Endodermal cell (in vitro differentiated cells): ENCODE results near the gene INSC. TPM values are rescaled to one million over a fixed set of nuclear protein-coding genes. Genes with fewer than 3 reads are reported as not detected.

ENCODE experiments used
- DNase-seq: peaks from one replicate; pipeline ENCODE4 v3.0.0-alpha.2; 2017
- H3K27ac ChIP-seq: 2 replicates; pipeline ENCODE4 v1.5.1; 2013; ENCODE audit warnings: mild to moderate bottlenecking, low read depth, low read length, moderate library complexity
- H3K27me3 ChIP-seq: 2 replicates; pipeline ENCODE4 v1.6.1; 2013; ENCODE audit warnings: mild to moderate bottlenecking, low read length, moderate library complexity; ENCODE audit not compliant: insufficient read depth, control insufficient read depth, poor library complexity, severe bottlenecking
- H3K36me3 ChIP-seq: 2 replicates; pipeline ENCODE4 v1.7.0; 2013; ENCODE audit warnings: mild to moderate bottlenecking, low read length, moderate library complexity; ENCODE audit not compliant: control insufficient read depth, insufficient read depth
- H3K4me1 ChIP-seq: one replicate; pipeline ENCODE4 v1.7.0; 2013; ENCODE audit warnings: low read length; ENCODE audit not compliant: control insufficient read depth, insufficient read depth
- H3K4me3 ChIP-seq: 2 replicates; pipeline ENCODE4 v1.5.1; 2013; ENCODE audit warnings: mild to moderate bottlenecking, low read length, moderate library complexity
- H3K9ac ChIP-seq: 2 replicates; pipeline ENCODE4 v1.6.1; 2013; ENCODE audit warnings: mild to moderate bottlenecking, low read length, moderate library complexity; ENCODE audit not compliant: poor library complexity, severe bottlenecking; ENCODE audit errors: extremely low read depth
- H3K9me3 ChIP-seq: 2 replicates; pipeline ENCODE4 v1.6.1; 2013; ENCODE audit warnings: mild to moderate bottlenecking, low read length, moderate library complexity; ENCODE audit not compliant: control insufficient read depth
- H3K27ac Mint-ChIP-seq: 2 replicates; pipeline ENCODE4 v1.8.0; 2020; ENCODE audit warnings: mixed read lengths
- H3K27me3 Mint-ChIP-seq: 2 replicates; pipeline ENCODE4 v1.8.0; 2021; ENCODE audit warnings: mild to moderate bottlenecking, mixed read lengths; ENCODE audit not compliant: insufficient read depth
- H3K36me3 Mint-ChIP-seq: 2 replicates; pipeline ENCODE4 v1.8.0; 2020; ENCODE audit warnings: low read depth, mixed read lengths
- H3K4me1 Mint-ChIP-seq: 2 replicates; pipeline ENCODE4 v1.8.0; 2020; ENCODE audit warnings: mixed read lengths
- H3K4me3 Mint-ChIP-seq: 2 replicates; pipeline ENCODE4 v1.8.0; 2020; ENCODE audit warnings: mild to moderate bottlenecking, moderate library complexity, mixed read lengths
- H3K9me3 Mint-ChIP-seq: 2 replicates; pipeline ENCODE4 v1.8.0; 2020; ENCODE audit warnings: mild to moderate bottlenecking, mixed read lengths
- CTCF ChIP-seq: fragments of 200-600 bp; sonication (generic); conservative IDR thresholded peaks from 2 replicates; pipeline ENCODE4 v1.5.0; 2021; ENCODE audit warnings: antibody characterized with exemption, mild to moderate bottlenecking
- WGBS, 2 experiments: methylation state at CpG; one replicate each; pipeline versions ENCODE4 v1.1.5 to v1.1.7; 2013; ENCODE audit warnings: missing lambda C conversion rate in 2 of 2, mixed read lengths in 1 of 2; ENCODE audit not compliant: insufficient coverage in 1 of 2, insufficient read length in 1 of 2; 5-methylcytosine and 5-hydroxymethylcytosine counted together
- total RNA-seq, 2 donors: library from RNA; stranded (reverse); fragmentation: NEBNext Ultra II Directional in 1 of 2; extraction: Animal tissue kit (Norgen Biotek cat#: 25700) in 1 of 2; gene quantifications; 2 replicates in 1 of 2; 3 replicates in 1 of 2; pipeline ENCODE4 v1.2.1, GENCODE V29; 2021

The INSC gene
- total RNA-seq, 2 donors from 2014 or later, result not detected

- H3K27ac ChIP-seq, result no peak overlapping the region
- Mint-ChIP-seq H3K4me1 (peaks cover 2% of the 10 kb centered on the region), H3K27me3 (peaks cover 55% of the 10 kb centered on the region), H3K4me3 (no peak overlapping the region), H3K9me3 (no peaks in the 10 kb centered on the region), H3K27ac (no peak overlapping the region), H3K36me3 (no peaks in the 10 kb centered on the region)
- H3K27me3 ChIP-seq, result peaks cover 30% of the 10 kb centered on the region
- WGBS, 2 experiments, result 90% methylated on average over 1 of the region's 1 CpG; no CpG with 5 or more reads in 1 of the 2 experiments
- H3K36me3 ChIP-seq, result no peaks in the 10 kb centered on the region
- no peak overlapping the region for H3K4me3 ChIP-seq
- H3K9me3 ChIP-seq, result no peaks in the 10 kb centered on the region
- DNase-seq, result no peak
- H3K9ac ChIP-seq, result no peak overlapping the region
- TF ChIP-seq CTCF, result no peak
- no peaks in the 10 kb centered on the region for H3K4me1 ChIP-seq
Observed at GRCh38 chr11:15119826-15120225, 5.1 kb downstream of the INSC start.

GRCh38 chr11:15123849-15124248, 9.1 kb downstream of the INSC start:
- Mint-ChIP-seq H3K27me3 (peaks cover 22% of the 10 kb centered on the region), H3K9me3 (no peaks in the 10 kb centered on the region), H3K4me1 (no peaks in the 10 kb centered on the region), H3K4me3 (no peak overlapping the region), H3K27ac (no peak overlapping the region), H3K36me3 (no peaks in the 10 kb centered on the region)
- Histone ChIP-seq H3K4me1 (no peaks in the 10 kb centered on the region), H3K27ac (no peak overlapping the region), H3K4me3 (no peak overlapping the region), H3K9ac (no peak overlapping the region), H3K27me3 (peaks cover 9% of the 10 kb centered on the region), H3K9me3 (no peaks in the 10 kb centered on the region), H3K36me3 (no peaks in the 10 kb centered on the region)
- no peak for DNase-seq
- TF ChIP-seq CTCF, result no peak
- 100% methylated on average over 1 of the region's 1 CpG; no CpG with 5 or more reads in 1 of the 2 experiments for WGBS, 2 experiments

DNA sequence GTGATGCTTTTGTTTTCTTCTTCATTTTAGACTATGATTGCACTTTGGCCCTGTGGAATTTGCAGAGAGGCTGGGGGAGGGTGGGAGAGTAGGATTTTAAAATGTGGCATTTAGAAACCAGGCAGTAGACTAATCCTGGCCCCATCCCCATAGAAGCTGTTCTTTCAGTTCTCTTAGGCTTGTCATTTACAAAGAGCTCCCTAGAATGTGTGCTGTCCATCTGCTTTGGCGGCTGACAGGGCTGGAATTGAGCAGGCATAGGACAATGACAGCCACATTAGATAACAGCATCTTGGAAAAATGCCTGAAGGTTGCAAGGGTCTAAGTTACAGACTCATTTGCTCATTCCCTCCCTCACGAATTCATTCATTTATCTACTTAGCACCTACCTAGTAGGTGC, 9.8 kb downstream of the INSC start:
- Mint-ChIP-seq H3K4me3 (no peak overlapping the region), H3K27me3 (peaks cover 18% of the 10 kb centered on the region), H3K9me3 (no peaks in the 10 kb centered on the region), H3K4me1 (no peaks in the 10 kb centered on the region), H3K27ac (no peak overlapping the region), H3K36me3 (no peaks in the 10 kb centered on the region)
- Histone ChIP-seq H3K9ac (no peak overlapping the region), H3K9me3 (no peaks in the 10 kb centered on the region), H3K36me3 (no peaks in the 10 kb centered on the region), H3K4me3 (no peak overlapping the region), H3K27ac (no peak overlapping the region), H3K27me3 (peaks cover 9% of the 10 kb centered on the region), H3K4me1 (no peaks in the 10 kb centered on the region)
- no peak for DNase-seq
- no peak for TF ChIP-seq CTCF
- 84 to 86% methylated on average over 1 to 2 of the region's 2 CpGs for WGBS, 2 experiments
